ENCODE measurements around the gene KCNA5. TPM values are rescaled to one million over a fixed set of nuclear protein-coding genes. Genes with fewer than 3 reads are reported as not detected.

Gene KCNA5
- polyA plus RNA-seq, 1 donor (not counting 4 experiments of a cell fraction or from before 2014, with no cell fraction given) = not detected

GRCh38 chr12:4996714-4997113, 47.0 kb upstream of the KCNA5 start:
- Histone ChIP-seq H3K4me2 (ENCODE audit: control insufficient read depth, extremely low read depth, insufficient read depth, low read depth, low read length) (no peak overlapping the region), H3K27me3 (ENCODE audit: control insufficient read depth, extremely low read depth, insufficient read depth, low read length) (peaks cover 8% of the 10 kb centered on the region), H3K4me3 (ENCODE audit: control insufficient read depth in 2 of 3, extremely low read depth in 1 of 3, insufficient read depth in 2 of 3, low read depth in 1 of 3, low read length in 3 of 3) (no peak overlapping the region), H3K27ac (ENCODE audit: control insufficient read depth, insufficient read depth, low read length) (no peak overlapping the region), H3K36me3 (ENCODE audit: control insufficient read depth in 2 of 2, extremely low read depth in 1 of 2, insufficient read depth in 2 of 2, low read length in 2 of 2) (no peaks in the 10 kb centered on the region), H3K9me3 (ENCODE audit: control insufficient read depth, low read depth, low read length) (no peaks in the 10 kb centered on the region), H3K4me1 (ENCODE audit: control insufficient read depth, extremely low read depth, insufficient read depth, low read length) (no peaks in the 10 kb centered on the region), H4K20me1 (ENCODE audit: control insufficient read depth, extremely low read depth, insufficient read depth, low read length) (no peaks in the 10 kb centered on the region), H3K9ac (ENCODE audit: control insufficient read depth, extremely low read depth, insufficient read depth, low read length) (no peak overlapping the region), H3K79me2 (ENCODE audit: control insufficient read depth, insufficient read depth, low read length) (no peaks in the 10 kb centered on the region), H3K9me1 (ENCODE audit: control insufficient read depth, extremely low read depth, insufficient read depth, low read length) (no peaks in the 10 kb centered on the region), H2AFZ (ENCODE audit: control insufficient read depth, low read length) (no peak overlapping the region)
- TF ChIP-seq CTCF (optimal IDR thresholded peaks at IDR 0.05 in 1 of 3, IDR thresholded peaks at IDR 0.05 in 1 of 3, conservative IDR thresholded peaks at IDR 0.05 in 1 of 3; ENCODE audit: extremely low read depth in 1 of 3, insufficient read depth in 2 of 3, low read length in 3 of 3) (no peak), EZH2 (IDR thresholded peaks at IDR 0.05; ENCODE audit: low read length) (no peak)
- dilution Hi-C loops (cut with MboI; ENCODE audit: extremely low pct_ligation_motif_present, low sequenced_read_pairs) = no loop called here
- DNase-seq (ENCODE audit: low read depth, low spot score) (no peak), FAIRE-seq (no peak)

- no peak overlapping the region for H3K27ac ChIP-seq (ENCODE audit: control insufficient read depth, insufficient read depth, low read length)
- no peak overlapping the region for H2AFZ ChIP-seq (ENCODE audit: control insufficient read depth, low read length)
- peak overlapping the region; percentile 43 for H3K4me2 ChIP-seq (ENCODE audit: control insufficient read depth, extremely low read depth, insufficient read depth, low read depth, low read length)
- dilution Hi-C loops (cut with MboI; ENCODE audit: extremely low pct_ligation_motif_present, low sequenced_read_pairs) = no loop called here
- H3K9me3 ChIP-seq (ENCODE audit: control insufficient read depth, low read depth, low read length) = no peaks in the 10 kb centered on the region
- H3K4me3 ChIP-seq (ENCODE audit: control insufficient read depth in 2 of 3, extremely low read depth in 1 of 3, insufficient read depth in 2 of 3, low read depth in 1 of 3, low read length in 3 of 3) = no peak overlapping the region
- no peaks in the 10 kb centered on the region for H3K79me2 ChIP-seq (ENCODE audit: control insufficient read depth, insufficient read depth, low read length)
- no peaks in the 10 kb centered on the region for H3K36me3 ChIP-seq (ENCODE audit: control insufficient read depth in 2 of 2, extremely low read depth in 1 of 2, insufficient read depth in 2 of 2, low read length in 2 of 2)
- peaks cover 8% of the 10 kb centered on the region for H3K27me3 ChIP-seq (ENCODE audit: control insufficient read depth, extremely low read depth, insufficient read depth, low read length)
- FAIRE-seq (peak; percentile 84), DNase-seq (ENCODE audit: low read depth, low spot score) (peak; percentile 44)
- no peaks in the 10 kb centered on the region for H3K9me1 ChIP-seq (ENCODE audit: control insufficient read depth, extremely low read depth, insufficient read depth, low read length)
- no peak for TF ChIP-seq EZH2 (IDR thresholded peaks at IDR 0.05; ENCODE audit: low read length)
- no peak for TF ChIP-seq CTCF (optimal IDR thresholded peaks at IDR 0.05 in 1 of 3, IDR thresholded peaks at IDR 0.05 in 1 of 3, conservative IDR thresholded peaks at IDR 0.05 in 1 of 3; ENCODE audit: extremely low read depth in 1 of 3, insufficient read depth in 2 of 3, low read length in 3 of 3)
- no peaks in the 10 kb centered on the region for H3K4me1 ChIP-seq (ENCODE audit: control insufficient read depth, extremely low read depth, insufficient read depth, low read length)
- no peaks in the 10 kb centered on the region for H4K20me1 ChIP-seq (ENCODE audit: control insufficient read depth, extremely low read depth, insufficient read depth, low read length)
- H3K9ac ChIP-seq (ENCODE audit: control insufficient read depth, extremely low read depth, insufficient read depth, low read length) = no peak overlapping the region
Observed at GRCh38 chr12:4997939-4998338, 45.7 kb upstream of the KCNA5 start.

Data from keratinocyte (primary cell).